Loucy (cell line): Measurements from ENCODE around the gene CLEC6A.

ENCODE experiments used
- H2AFZ ChIP-seq: fragments of 200-600 bp; sonication (generic); 2 replicates; pipeline ENCODE4 v1.6.0; 2016; ENCODE audit warnings: antibody characterized with exemption, mild to moderate bottlenecking, low read length, moderate library complexity
- H3F3A ChIP-seq: fragments of 200-600 bp; 2 replicates; pipeline ENCODE4 v1.6.0; 2016; ENCODE audit warnings: antibody characterized with exemption, low read depth, mild to moderate bottlenecking
- H3K27me3 ChIP-seq: fragments of 200-600 bp; sonication (generic); 2 replicates; pipeline ENCODE4 v1.6.1; 2014; ENCODE audit warnings: low read length, mild to moderate bottlenecking; ENCODE audit not compliant: insufficient read depth, poor library complexity, severe bottlenecking
- H3K36me3 ChIP-seq: fragments of 200-600 bp; sonication (generic); 2 replicates; pipeline ENCODE4 v1.6.1; 2016; ENCODE audit warnings: low read length; ENCODE audit not compliant: insufficient read depth
- H3K4me1 ChIP-seq: fragments of 200-600 bp; sonication (generic); 2 replicates; pipeline ENCODE4 v1.5.1; 2014; ENCODE audit warnings: low read length, mild to moderate bottlenecking; ENCODE audit not compliant: insufficient read depth, poor library complexity, severe bottlenecking
- H3K4me2 ChIP-seq: fragments of 200-600 bp; sonication (generic); 2 replicates; pipeline ENCODE4 v1.6.0; 2014; ENCODE audit warnings: antibody characterized with exemption, low read length, low read depth, mild to moderate bottlenecking; ENCODE audit not compliant: poor library complexity, severe bottlenecking
- H3K4me3 ChIP-seq: fragments of 200-600 bp; sonication (generic); 2 replicates; pipeline ENCODE4 v1.5.1; 2014; ENCODE audit warnings: low read length, mild to moderate bottlenecking, mixed read lengths; ENCODE audit not compliant: poor library complexity, severe bottlenecking
- H3K79me2 ChIP-seq: fragments of 200-600 bp; sonication (generic); 2 replicates; pipeline ENCODE4 v1.6.1; 2014; ENCODE audit warnings: low read length; ENCODE audit not compliant: insufficient read depth
- H3K9ac ChIP-seq: fragments of 200-600 bp; sonication (generic); 2 replicates; pipeline ENCODE4 v1.6.0; 2014; ENCODE audit warnings: mild to moderate bottlenecking, low read depth, low read length, moderate library complexity; ENCODE audit not compliant: poor library complexity, severe bottlenecking
- H3K9me2 ChIP-seq: fragments of 200-600 bp; sonication (generic); replicated peaks from 2 replicates; pipeline ENCODE4 v1.6.1; 2016; ENCODE audit warnings: low read depth, low read length, mixed read lengths
- H3K9me3 ChIP-seq: fragments of 200-600 bp; sonication (generic); 2 replicates; pipeline ENCODE4 v1.6.1; 2014; ENCODE audit warnings: mild to moderate bottlenecking, antibody characterized with exemption, low read length, low read depth; ENCODE audit not compliant: insufficient read depth
- H4K20me1 ChIP-seq: fragments of 200-600 bp; sonication (generic); 2 replicates; pipeline ENCODE4 v1.6.0; 2014; ENCODE audit warnings: antibody characterized with exemption, low read length, mild to moderate bottlenecking; ENCODE audit not compliant: insufficient read depth, poor library complexity, severe bottlenecking
- EZH2phosphoT487 ChIP-seq: fragments of 200-600 bp; IDR thresholded peaks from 2 replicates; pipeline ENCODE4 v1.6.1; 2018; ENCODE audit warnings: antibody characterized with exemption, mild to moderate bottlenecking, moderate library complexity, borderline replicate concordance
- TF ChIP-seq, protein P1 (sequence below): fragments of 200-600 bp; sonication (generic); conservative IDR thresholded peaks from 2 replicates; pipeline ENCODE4 v1.5.1; 2014; ENCODE audit warnings: mild to moderate bottlenecking, antibody characterized with exemption, low read length

Gene CLEC6A

DNA sequence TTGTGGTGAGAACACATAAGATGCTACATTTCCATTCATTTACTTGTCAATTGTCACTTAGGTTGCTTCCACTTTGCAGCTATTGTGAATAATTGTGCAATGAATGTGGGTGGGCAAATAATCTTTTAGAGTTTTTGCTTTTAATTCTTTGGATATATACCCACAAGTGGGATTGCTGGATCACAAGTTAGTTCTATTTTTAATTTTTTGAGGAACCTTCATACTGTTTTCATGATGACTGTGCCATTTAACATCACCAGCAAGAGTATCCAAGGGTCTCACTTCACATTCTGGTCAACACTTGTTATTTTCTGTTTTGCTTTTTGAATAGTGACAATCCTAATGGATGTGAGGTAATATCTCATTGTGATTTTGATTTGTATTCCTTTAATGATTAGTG lies 10.5 kb downstream of the CLEC6A start:
- Histone ChIP-seq H4K20me1 (no peaks in the 10 kb centered on the region), H3K4me1 (no peaks in the 10 kb centered on the region), H3K9me2 (no peaks in the 10 kb centered on the region), H3K36me3 (no peaks in the 10 kb centered on the region), H2AFZ (no peak overlapping the region), H3F3A (no peaks in the 10 kb centered on the region), H3K4me3 (no peak overlapping the region), H3K9ac (no peak overlapping the region), H3K4me2 (no peak overlapping the region), H3K79me2 (no peaks in the 10 kb centered on the region), H3K27me3 (no peaks in the 10 kb centered on the region), H3K9me3 (no peaks in the 10 kb centered on the region)
- TF ChIP-seq, protein P1, sequence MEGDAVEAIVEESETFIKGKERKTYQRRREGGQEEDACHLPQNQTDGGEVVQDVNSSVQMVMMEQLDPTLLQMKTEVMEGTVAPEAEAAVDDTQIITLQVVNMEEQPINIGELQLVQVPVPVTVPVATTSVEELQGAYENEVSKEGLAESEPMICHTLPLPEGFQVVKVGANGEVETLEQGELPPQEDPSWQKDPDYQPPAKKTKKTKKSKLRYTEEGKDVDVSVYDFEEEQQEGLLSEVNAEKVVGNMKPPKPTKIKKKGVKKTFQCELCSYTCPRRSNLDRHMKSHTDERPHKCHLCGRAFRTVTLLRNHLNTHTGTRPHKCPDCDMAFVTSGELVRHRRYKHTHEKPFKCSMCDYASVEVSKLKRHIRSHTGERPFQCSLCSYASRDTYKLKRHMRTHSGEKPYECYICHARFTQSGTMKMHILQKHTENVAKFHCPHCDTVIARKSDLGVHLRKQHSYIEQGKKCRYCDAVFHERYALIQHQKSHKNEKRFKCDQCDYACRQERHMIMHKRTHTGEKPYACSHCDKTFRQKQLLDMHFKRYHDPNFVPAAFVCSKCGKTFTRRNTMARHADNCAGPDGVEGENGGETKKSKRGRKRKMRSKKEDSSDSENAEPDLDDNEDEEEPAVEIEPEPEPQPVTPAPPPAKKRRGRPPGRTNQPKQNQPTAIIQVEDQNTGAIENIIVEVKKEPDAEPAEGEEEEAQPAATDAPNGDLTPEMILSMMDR = no peak
- TF ChIP-seq EZH2phosphoT487 = no peak

GRCh38 chr12:8471090-8471489 lies 15.3 kb downstream of the CLEC6A start:
- no peaks in the 10 kb centered on the region for H3K4me1 ChIP-seq
- no peak overlapping the region for H3K4me3 ChIP-seq
- H3K79me2 ChIP-seq = no peaks in the 10 kb centered on the region
- H3F3A ChIP-seq = no peaks in the 10 kb centered on the region
- TF ChIP-seq EZH2phosphoT487 = no peak
- TF ChIP-seq, protein P1 = no peak
- H2AFZ ChIP-seq = no peak overlapping the region
- H4K20me1 ChIP-seq = no peaks in the 10 kb centered on the region
- no peaks in the 10 kb centered on the region for H3K27me3 ChIP-seq
- H3K9ac ChIP-seq = no peak overlapping the region
- no peak overlapping the region for H3K4me2 ChIP-seq
- no peaks in the 10 kb centered on the region for H3K36me3 ChIP-seq
- no peaks in the 10 kb centered on the region for H3K9me3 ChIP-seq
- no peaks in the 10 kb centered on the region for H3K9me2 ChIP-seq

- no peak overlapping the region for H3K4me3 ChIP-seq
- no peaks in the 10 kb centered on the region for H4K20me1 ChIP-seq
- H3K27me3 ChIP-seq = no peaks in the 10 kb centered on the region
- no peaks in the 10 kb centered on the region for H3F3A ChIP-seq
- H3K4me2 ChIP-seq = no peak overlapping the region
- no peaks in the 10 kb centered on the region for H3K4me1 ChIP-seq
- TF ChIP-seq EZH2phosphoT487 = no peak
- TF ChIP-seq, protein P1 = no peak
- no peaks in the 10 kb centered on the region for H3K79me2 ChIP-seq
- no peaks in the 10 kb centered on the region for H3K9me2 ChIP-seq
- H2AFZ ChIP-seq = no peak overlapping the region
- H3K36me3 ChIP-seq = no peaks in the 10 kb centered on the region
- H3K9me3 ChIP-seq = no peaks in the 10 kb centered on the region
- no peak overlapping the region for H3K9ac ChIP-seq
Observed at GRCh38 chr12:8475508-8476203, 19.9 kb downstream of the CLEC6A start.
